ENCODE measurements around the gene TMEM233.

TMEM233 gene

DNA sequence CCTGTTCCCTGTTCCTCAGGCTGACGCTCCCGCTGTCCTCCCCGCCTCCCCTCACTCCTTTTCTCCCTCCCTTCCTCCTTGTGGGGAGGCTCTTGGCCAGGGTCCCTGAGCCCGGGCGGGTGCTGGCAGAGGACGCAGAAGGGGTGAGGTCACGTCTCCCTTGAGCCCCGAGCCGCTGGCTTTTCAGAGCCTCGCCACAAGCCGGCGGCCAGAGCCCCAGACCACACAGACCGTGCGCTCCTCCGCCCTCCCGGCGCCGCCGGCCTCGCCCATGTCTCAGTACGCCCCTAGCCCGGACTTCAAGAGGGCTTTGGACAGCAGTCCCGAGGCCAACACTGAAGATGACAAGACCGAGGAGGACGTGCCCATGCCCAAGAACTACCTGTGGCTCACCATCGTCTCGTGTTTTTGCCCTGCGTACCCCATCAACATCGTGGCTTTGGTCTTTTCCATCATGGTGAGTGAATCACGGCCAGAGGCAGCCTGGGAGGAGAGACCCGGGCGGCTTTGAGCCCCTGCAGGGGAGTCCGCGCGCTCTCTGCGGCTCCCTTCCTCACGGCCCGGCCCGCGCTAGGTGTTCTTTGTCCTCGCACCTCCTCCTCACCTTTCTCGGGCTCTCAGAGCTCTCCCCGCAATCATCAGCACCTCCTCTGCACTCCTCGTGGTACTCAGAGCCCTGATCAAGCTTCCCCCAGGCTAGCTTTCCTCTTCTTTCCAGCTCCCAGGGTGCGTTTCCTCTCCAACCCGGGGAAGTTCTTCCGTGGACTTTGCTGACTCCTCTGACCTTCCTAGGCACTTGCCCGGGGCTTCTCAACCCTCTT, at the start of gene TMEM233:
Gene TMEM233 (plus strand): TSS at position 197 of the 821 bp plus-strand sequence. CDS start 75 bp downstream, at position 272.
- no peak for DNase-seq (ENCODE audit: low read depth)

DNA sequence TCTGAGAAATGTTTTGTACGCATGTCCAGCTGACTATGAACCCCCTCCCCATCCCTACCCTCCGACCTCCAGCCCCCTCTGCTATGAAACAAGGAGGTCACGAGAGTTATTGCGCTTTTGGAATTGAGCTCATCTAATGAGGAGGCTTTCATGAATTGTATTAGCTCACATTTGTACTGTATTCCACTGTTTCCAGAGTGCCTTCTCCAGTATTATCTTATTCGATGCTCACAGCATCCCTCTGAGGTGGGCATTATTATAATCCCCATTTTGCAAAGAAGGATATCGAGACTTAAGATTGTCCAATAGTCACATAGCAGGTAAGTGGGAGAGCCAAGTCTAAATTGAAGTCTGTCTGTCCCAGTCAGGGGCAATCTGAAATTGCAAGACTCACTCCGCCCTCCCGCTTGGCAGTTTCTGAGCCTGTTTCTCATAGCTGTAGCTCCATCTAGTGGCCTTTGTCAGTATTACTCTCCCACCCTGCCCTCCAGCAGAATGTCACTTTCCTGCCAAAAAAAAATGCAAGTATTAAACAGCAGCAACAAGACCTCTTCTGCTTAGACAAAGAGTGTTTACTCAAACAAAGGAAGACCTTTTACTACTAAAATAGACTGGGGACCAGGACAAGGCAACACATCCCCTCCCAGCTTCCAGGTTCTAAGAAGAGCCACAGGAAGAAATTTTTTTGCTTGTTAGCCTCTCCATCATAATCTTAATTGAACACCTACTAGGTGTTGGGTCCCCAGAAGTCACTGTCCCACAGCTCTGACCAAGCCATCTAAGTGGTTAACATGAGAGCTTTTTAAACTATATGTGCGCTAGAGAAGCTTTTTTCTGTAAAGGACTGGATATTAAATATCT, 48.6 kb upstream of the TMEM233 start:
- peak; percentile 72 for DNase-seq (ENCODE audit: low read depth)

DNA sequence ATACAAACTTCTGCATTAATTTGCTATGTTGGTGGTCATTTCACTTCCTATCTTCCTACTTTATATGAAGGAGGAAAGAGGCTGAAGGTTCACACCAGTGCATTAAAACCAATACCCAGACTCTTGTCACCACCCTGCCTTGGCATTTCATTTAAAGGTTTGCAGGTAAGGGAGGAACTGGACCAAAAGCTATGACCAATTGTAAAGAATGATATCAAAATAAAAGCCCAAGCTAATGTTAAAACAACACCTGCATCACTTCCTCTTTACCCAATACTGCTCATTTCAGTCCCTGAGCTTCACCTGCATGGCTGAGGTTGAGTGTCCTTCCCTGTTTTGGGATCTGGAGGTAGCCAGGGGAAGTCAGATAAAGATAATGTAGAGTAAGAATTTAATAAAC, 47.2 kb upstream of the TMEM233 start:
- DNase-seq (ENCODE audit: low read depth), result no peak

- no peak for DNase-seq (ENCODE audit: low read depth)
Observed at GRCh38 chr12:119547001-119547400, 46.6 kb upstream of the TMEM233 start.

- no peak for DNase-seq (ENCODE audit: low read depth)
Observed at GRCh38 chr12:119556854-119557253, 36.7 kb upstream of the TMEM233 start.

DNA sequence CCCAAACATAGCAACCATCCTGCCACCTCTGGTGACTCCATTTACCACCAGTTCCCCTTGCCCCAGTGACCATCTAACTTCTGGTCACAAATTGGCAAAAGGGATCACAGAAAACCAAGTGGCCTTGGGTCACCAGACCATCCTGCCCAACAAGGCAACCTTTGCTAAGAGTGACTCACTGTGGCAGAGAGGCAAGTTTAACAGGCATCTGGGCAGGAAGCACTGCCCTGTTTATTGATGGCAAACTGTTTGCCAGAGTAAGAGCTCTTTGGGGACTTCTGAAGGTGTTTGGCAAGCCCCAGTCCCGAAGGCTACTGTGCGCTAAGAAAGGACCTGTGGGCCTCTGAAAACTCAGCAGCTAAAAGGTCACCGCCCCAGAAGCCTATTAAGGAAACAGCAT, 28.2 kb upstream of the TMEM233 start:
- no peak for DNase-seq (ENCODE audit: low read depth)

- no peak for DNase-seq (ENCODE audit: low read depth)
Observed at GRCh38 chr12:119570771-119571170, 22.8 kb upstream of the TMEM233 start.

GRCh38 chr12:119573086-119573485, 20.5 kb upstream of the TMEM233 start:
- DNase-seq (ENCODE audit: low read depth), result no peak

DNA sequence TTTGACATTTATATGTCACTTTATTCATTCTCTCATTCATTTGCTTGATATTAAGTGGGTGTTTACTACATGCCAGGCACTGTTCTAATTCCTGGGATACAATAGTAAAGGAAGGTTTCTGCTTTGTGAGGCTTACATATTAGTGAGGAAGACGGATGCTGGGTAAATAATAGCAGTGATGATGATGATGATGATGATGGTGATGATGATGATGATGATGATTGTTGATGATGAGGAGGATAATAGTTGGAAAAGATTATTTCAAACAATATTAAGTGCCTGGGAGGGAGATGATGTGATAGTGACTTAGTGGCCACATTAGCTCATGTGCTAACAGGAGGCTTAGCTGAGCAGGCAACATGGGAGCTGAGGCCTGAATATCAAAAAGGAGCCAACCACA, 19.3 kb upstream of the TMEM233 start:
- no peak for DNase-seq (ENCODE audit: low read depth)

DNA sequence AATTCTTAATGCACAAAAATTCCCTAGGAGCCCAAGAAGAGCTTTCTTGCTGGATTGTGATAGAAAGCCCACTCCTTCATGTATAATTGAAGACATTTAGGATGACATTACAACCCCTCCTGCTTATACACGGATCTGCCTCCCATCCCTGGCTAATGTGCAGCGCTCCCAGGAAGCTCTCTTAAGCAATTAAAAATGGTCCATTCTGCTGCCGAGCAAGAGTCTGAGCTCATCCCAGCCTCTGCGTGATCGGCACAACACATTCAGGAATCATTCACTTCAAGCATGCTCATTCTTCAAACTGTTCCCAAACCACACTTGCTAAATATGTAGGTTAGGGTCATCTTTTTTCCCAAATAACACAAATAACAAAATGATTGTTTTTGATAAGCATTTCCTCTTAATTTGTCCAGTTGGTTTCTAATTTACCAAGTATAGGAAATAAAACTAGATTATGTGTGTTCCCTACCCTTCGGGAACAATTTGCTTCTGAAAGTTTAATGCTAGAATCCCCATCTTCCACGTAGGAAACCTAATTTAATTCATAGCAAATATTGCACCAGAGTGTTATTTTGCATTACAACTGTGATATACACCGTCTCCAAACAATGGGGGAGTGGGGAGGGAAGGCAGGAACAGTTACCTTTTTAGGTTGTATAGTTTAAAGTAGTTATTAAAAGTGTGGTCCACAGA, 17.3 kb upstream of the TMEM233 start:
- no peak for DNase-seq (ENCODE audit: low read depth)

GRCh38 chr12:119576915-119577314, 16.7 kb upstream of the TMEM233 start:
- no peak for DNase-seq (ENCODE audit: low read depth)

DNA sequence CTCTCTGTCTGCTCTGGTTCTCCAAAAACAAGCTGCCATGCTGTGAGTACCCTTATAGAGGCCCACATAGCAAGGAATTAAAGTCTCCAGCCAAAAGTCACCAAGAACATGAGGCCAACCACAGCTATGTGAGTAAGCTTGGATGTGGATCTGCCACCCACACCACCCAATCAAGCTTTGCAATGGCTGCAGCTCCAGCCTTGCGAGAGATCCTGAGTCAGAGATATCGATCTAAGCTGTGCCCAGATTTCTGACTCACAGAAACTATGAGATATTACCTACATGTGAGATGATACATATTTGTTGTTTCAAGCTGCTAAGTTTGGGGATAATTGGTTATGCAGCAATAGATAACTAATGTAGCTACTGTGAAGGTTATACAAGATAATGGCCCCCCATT, 15.5 kb upstream of the TMEM233 start:
- DNase-seq (ENCODE audit: low read depth), result no peak

GRCh38 chr12:119589097-119589496, 4.5 kb upstream of the TMEM233 start:
- peak; percentile 33 for DNase-seq (ENCODE audit: low read depth)

DNA sequence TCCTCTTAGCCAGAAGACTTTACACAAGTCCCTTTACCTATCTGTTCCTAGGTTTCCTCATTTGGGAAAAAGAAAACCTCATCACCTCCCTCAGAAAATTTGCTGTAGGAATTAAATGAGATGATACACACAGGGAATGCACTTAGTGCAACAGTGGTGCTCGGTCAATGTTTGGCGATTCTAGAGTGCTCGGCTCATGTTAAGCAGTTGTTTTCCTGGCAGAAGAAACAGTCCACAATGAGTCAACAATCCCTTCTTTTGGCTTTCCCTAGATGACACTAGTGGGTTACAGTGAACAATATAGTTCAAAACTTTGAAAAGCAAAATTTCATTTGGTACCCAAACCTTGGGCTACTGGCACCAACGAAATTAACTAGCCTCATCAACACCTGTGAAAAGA, 3.9 kb upstream of the TMEM233 start:
- DNase-seq (ENCODE audit: low read depth), result no peak

- DNase-seq (ENCODE audit: low read depth), result no peak
Observed at GRCh38 chr12:119592232-119592631, 1.3 kb upstream of the TMEM233 start.

DNA sequence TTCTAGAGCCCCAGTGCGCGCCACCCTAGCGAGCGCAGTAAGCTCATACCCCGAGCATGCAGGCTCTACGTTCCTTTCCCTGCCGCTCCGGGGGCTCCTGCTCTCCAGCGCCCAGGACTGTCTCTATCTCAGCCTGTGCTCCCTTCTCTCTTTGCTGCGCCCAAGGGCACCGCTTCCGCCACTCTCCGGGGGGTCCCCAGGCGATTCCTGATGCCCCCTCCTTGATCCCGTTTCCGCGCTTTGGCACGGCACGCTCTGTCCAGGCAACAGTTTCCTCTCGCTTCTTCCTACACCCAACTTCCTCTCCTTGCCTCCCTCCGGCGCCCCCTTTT, 791 bp downstream of the TMEM233 start:
- no peak for DNase-seq (ENCODE audit: low read depth)

DNA sequence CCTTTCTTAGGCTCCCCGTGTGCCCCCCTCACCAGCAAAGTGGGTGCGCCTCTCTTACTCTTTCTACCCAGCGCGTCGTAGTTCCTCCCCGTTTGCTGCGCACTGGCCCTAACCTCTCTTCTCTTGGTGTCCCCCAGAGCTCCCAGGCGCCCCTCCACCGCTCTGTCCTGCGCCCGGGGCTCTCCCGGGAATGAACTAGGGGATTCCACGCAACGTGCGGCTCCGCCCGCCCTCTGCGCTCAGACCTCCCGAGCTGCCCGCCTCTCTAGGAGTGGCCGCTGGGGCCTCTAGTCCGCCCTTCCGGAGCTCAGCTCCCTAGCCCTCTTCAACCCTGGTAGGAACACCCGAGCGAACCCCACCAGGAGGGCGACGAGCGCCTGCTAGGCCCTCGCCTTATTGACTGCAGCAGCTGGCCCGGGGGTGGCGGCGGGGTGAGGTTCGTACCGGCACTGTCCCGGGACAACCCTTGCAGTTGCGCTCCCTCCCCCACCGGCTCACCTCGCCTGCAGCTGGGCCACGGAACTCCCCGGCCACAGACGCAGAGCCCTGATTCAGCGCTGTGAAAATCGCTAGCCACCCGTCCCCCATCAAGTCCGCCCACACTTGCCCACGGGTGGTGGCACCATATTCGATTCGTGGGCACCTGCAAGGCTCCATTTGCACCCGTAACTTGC, 1.3 kb downstream of the TMEM233 start:
- DNase-seq (ENCODE audit: low read depth), result no peak

GRCh38 chr12:119598159-119598558, 4.6 kb downstream of the TMEM233 start:
- no peak for DNase-seq (ENCODE audit: low read depth)

- DNase-seq (ENCODE audit: low read depth), result no peak
Observed at GRCh38 chr12:119601877-119602733, 8.5 kb downstream of the TMEM233 start.

DNA sequence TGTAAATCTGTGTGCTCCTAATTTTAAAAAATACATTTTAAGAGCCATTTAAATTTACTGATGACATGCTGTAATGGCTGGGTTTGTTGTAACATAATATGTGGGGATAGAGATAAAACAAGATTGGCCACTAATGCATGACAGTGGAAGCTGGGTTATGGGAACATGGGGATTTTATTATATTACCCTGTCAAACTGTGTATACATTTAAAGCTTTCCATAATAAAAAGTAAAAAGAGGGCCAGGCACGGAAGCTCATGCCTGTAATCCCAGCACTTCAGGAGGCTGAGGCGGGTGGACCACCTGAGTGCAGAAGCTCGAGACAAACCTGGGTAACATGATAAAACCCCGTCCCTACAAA, 9.1 kb downstream of the TMEM233 start:
- DNase-seq (ENCODE audit: low read depth), result no peak

DNA sequence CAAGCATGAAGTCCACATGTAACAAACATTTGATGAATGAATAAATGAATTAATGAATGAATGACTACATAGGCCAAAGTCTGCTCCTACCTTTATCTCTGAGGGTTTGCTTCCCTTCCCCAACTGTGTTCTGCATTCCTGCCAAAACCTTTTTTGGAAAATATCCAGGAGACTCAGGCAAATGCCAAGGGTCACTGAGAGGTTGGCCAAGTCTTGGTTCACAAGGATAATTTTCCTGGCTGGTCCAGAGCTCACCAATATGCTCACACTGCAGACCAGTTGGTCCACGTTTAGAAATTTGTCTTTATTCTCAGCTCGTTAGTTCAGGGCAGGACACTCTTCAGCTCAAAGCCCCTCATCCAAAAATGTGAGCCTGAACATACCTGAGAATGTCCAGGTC, 10.2 kb downstream of the TMEM233 start:
- no peak for DNase-seq (ENCODE audit: low read depth)
